Limb (tissue), 2 donors: ENCODE measurements around the gene GAPT.

Source experiments
- DNase-seq, 2 donors: peaks; one replicate each; pipeline ENCODE4 v3.0.0-alpha.2; 2016; ENCODE audit errors: extremely low spot score in 2 of 2

GAPT gene

DNA sequence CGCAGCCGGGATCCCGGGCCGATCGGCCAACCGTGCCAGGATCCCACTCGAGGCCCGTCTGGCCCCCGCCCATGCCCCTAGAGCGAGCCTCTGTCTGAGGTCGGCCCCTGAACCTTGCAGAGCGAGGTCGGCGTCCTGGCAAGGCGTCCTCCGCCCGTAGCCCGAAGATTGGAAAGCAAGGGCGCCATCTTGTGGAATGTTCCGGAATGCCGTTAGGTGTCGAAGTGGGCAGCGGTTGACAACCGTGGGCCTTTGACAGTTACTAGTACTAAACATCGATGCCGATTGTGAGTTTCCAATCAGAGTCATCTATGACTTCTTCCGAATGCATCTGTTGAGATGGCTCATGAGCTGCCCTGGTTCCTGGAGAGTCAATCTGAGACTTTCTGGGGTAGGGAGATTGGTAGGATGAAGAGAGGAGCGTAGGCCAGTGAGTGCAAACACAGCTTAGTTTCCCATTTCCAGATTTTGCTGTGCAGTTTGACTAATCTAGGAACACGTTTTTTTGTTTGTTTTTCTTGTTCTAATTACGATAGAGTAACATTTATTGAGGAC is 30.4 kb upstream of the GAPT start:
- peak; percentile 91 to 94 for DNase-seq

GRCh38 chr5:58462154-58462553 is 29.1 kb upstream of the GAPT start:
- DNase-seq, result no peak

DNA sequence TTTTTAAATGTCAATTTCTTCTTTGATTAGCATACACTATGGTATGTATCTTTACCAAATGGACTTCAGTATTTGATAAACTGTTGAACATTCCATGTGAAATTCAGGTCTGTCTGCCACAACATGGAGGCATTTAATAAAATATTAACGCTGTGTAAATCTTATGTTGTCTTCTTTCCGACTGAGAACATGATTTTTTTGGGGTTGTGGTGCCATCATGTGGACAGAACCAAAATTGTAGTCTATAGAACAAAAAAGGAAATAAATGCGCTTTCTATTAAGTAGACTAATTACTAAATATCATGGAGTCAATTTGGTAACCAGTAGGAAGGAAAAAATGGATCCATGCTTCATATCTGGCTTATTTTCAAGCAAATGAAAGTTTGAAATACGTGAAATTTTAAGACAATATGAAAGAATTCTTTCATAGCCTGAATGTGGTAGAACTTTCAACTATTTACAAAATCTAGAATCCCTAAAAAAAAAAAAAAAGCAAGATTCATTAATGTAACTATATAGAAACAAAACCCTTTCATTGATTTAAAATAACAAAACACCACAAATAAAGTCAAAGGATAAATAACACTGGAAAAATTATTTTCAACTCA is 28.5 kb upstream of the GAPT start:
- DNase-seq, result peak in 1 of 2 donors; percentile 47

DNA sequence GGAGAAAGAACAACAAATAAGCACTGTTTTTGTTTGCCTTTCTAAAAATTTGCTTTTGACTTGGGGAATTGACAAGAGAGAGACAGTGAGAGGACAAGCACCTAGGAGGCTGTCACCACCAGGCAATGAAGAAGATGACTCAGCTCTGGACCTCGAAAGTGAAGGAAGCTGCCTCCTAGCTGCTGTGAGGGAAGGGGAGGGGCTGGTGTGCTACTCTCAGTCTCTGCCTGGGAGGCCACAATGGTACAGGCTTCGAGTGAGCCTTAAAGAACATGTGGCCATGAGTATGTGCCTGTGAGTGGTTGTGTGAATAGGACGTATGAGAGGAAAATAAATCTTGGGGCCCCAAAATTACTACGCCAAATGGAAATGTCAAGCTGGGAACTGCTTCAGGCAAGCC is 24.3 kb upstream of the GAPT start:
- no peak for DNase-seq

DNA sequence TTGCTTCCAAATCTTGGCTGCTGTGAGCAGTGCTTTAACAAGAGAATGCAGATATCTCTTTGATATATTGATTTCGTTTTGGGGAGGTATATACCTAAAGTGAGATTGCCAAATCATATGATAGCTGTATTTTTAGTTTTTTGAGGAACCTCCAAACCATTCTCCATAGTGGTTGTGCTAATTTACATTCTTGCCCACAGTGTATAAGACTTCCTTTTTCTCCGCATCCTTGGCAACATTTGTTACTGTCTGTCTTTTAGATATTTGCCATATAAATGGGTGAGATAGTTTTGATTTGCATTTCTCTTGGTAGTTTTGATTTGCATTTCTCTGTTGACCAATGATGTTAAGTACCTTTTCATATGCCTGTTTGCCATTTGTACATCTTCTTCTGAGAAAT is 21.3 kb upstream of the GAPT start:
- DNase-seq, result no peak

DNA sequence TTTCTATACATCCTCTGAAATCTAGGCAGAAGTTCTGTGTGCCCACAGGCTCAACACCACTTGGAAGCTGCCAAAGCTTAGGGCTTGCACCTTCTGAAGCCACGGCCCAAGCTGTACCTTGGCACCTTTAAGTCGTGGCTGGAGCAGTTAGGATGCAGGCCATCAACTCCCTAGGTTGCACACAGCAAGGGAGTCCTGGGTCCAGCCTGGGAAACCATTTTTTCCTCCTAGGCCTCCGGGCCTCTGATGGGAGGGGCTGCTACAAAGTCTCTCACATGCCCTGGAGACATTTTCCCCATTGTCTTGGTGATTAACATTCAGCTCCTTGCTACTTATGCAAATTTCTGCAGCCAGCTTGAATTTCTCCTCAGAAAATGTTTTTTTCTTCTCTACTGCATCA is 15.8 kb upstream of the GAPT start:
- DNase-seq, result no peak

DNA sequence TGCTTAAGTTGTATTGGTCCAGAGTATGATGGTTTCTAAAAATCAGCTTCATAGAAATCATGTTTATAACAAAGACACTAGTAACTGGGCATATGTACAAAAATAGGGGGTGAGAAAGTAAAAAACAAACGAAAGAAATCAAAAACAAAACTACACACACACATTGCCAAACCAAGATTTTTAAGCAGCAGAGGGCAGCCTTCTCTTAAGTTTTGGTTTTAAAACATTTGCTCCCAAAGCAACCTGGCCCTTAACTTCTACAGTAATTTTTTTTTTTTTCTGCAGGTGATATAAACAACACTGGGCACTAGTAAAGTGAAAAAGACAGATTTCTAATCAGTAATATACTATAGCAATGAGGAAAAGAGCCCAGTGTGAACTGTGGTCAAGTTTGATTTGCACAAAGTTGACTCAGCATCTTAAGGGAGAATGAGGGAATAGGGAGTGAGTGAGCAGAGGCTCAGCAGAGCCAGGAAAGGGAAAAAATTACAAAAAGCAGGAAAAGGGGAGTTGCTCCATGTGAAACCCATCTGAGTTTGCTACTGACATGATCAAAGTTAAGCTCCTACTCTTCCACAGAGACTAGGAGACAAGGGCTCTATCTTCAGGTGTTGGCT is 13.4 kb upstream of the GAPT start:
- DNase-seq, result no peak

GRCh38 chr5:58481066-58481676 is 10.1 kb upstream of the GAPT start:
- no peak for DNase-seq

DNA sequence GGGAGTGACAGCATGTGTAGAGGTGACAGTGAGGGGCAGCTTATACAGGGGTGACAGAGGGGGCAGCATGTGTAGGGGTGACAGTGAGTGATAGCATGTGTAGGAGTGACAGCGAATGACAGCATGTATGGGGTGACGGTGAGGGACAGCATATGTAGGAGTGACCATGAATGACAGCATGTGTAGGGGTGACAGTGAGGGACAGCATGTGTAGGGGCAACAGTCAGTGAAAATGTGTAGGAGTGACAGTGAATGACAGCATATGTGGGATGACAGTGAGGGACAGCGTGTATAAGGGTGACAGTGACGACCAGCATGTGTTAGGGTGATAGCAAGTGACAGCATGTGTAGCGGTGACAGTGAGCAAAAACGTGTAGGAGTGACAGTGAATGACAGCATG is 9.4 kb upstream of the GAPT start:
- no peak for DNase-seq

DNA sequence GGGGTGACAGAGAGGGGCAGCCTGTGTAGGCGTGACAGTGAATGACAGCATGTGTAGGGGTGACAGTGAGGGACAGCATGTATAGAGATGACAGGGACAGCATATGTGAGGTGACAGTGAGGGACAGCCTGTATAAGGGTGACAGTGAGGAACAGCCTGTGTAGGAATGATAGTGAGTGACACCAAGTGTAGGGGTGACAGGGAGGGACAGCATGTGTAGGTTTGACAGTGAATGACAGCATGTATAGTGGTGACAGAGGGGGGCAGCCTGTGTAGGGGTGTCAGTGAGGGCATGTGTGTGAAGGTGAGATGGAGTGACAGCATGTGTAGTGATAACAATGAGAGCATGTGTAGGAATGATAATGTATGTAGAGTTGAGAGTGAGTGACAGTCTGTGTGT is 8.7 kb upstream of the GAPT start:
- no peak for DNase-seq

DNA sequence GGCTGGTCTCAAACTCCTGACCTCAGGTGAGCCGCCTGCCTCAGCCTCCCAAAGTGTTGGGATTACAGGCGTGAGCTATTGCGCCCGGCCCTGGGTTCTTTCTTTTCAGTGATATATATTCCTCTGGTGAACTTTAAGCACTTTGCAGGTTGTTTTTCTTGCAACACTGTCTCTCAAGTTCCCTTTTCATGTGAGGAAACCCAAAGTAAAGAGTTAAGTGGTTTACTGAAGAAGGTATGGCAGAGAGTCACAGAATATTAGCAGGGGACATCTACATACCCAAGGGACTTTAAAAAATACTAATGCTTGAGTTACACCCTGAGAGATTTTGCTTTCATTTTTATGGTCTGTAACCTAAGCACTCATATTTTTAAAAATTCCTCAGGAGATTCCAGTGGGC is 6.7 kb upstream of the GAPT start:
- no peak for DNase-seq

DNA sequence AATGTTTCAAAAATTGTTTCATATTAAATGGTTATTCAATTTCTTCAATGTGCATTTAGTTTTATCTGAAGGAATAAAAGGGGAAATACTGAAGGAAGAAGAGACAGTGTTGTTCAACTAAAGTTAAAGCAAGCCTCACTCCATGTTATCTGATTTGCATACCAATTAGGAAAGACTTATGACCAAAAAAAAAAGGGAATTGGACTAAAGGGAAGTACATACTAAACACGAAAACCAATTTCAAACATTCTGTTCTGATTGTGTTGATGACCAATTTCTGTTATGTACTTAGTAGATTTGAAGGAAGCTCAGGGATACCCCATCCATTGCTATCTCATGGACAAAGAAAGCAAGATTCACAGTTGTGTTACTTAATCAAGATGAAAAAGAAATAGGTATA is 4.9 kb upstream of the GAPT start:
- no peak for DNase-seq

DNA sequence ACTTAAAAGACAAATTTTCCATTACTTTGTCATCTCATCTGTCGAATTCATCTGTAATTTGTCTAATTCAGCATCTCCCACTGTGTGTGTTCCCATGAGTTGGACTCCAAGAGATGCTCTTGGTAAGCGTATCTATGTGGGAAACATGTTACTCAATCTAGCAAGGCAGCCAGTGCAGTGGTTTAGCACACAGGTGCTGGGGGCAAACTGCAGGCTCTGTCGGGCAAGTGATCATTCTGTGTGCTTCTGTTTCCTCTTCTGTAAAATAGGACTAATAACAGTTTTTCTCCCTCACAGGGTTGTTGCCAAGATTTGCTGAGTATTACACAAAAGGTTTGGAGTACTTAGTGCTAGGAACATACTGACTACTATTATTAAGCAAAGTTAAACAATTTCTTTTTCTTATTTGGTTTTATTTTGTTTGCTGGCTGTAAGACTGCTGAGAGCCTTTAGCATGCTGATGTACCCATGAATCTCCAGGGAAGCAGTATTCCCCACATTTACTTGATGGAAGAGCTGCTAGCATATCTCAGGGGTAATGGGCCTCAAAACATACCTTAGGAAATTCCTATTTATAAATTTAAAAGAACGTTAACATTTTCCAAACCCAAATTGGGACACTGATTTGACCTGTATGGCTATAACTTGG is 709 bp upstream of the GAPT start:
- DNase-seq, result no peak

- no peak for DNase-seq
These were observed 1.9 kb downstream of the GAPT start for GRCh38 chr5:58493141-58493540.

- DNase-seq, result no peak
These were observed 5.3 kb downstream of the GAPT start for GRCh38 chr5:58496488-58496887.

GRCh38 chr5:58497386-58497785 is 6.2 kb downstream of the GAPT start:
- DNase-seq, result no peak

- DNase-seq, result no peak
These were observed 6.7 kb downstream of the GAPT start for GRCh38 chr5:58497921-58498320.

- peak; percentile 43 to 64 for DNase-seq
These were observed 7.2 kb downstream of the GAPT start for GRCh38 chr5:58498340-58498942.

DNA sequence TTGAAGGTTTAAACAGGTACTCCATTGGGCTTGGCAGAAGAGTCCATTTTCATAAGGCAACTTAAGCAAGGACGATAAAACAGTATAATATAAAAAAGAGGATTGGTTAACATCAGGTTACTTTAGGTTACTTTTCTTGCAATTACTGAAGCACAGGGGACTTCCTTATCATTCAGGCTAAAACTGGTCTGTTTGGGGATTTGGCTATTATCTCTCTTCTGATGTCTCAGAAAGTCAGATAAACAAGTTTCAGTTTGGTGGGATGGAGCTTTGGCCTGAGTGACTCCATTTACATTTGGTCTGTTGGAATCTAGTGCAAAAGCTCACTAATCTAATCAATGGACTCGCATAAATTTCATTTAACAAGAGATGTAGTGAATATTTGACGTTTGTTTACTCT is 8.0 kb downstream of the GAPT start:
- DNase-seq, result no peak

GRCh38 chr5:58499941-58500340 is 8.7 kb downstream of the GAPT start:
- DNase-seq, result no peak

DNA sequence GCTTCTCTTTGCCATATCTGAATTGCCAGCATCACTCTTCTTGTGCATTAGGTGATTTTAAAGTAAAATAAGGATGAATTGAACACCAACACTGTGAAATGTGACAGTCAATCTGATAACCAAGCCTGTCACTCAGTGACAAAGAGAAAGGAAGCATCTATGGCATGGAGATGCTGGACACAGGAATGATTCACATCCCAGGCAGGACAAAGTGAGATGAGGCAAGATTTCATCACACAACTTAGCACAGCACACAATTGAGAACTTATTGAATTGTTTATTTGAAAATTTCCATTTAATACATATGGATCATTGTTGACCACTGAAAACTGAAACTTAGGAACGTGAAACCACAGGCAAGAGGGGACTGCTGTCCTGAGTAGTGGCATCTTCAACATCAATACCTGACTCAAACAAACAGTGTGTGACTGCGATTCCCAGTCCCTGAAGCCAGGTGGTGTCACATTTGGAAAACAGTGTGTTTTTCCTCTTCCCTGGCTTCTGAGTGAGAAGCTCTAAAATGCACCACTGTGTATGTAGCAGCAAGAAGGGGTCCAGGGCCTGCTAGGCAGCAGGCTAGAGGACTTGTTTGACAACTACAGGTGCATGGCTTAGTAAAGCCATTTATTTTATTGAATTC is 10.7 kb downstream of the GAPT start:
- DNase-seq, result no peak
